Left ventricle myocardium superior (tissue), 1 donor: ENCODE results near the gene FAM219A. TPM values are rescaled to one million over a fixed set of nuclear protein-coding genes. Genes with fewer than 3 reads are reported as not detected.
"Not testable (repeated sequence)": the region's sequence is repeated elsewhere in the genome, so short reads cannot be mapped to it uniquely, and the experiment has no call there.

Experiments
- ATAC-seq: fragments of 200-7000 bp; cut with Tn5 transposase; one replicate; pipeline ENCODE4 v1.9.1; 2020; ENCODE audit warnings: mild to moderate bottlenecking, moderate library complexity
- DNase-seq: peaks from one replicate; pipeline ENCODE4 v3.0.0-alpha.2; 2020
- intact Hi-C: fragments of 100-400 bp; cut with micrococcal nuclease; formaldehyde crosslinking; loops from one replicate; pipeline ENCODE4 v1.11.0; 2022
- total RNA-seq: library from RNA; stranded (reverse); fragmentation: NEBNext Ultra II Directional; extraction: Animal tissue kit (Norgen Biotek cat#: 25700); gene quantifications from one replicate; pipeline ENCODE4 v1.2.1, GENCODE V29; 2021
- donor health status: DM: no; HTN: yes; CAD: no; lungs with severe emphysema.

FAM219A gene
- total RNA-seq, 1 donor from 2014 or later = 19.7 TPM

- intact Hi-C loops = no loop called here
These were observed 3.8 kb downstream of the FAM219A start for GRCh38 chr9:34454571-34455065.

GRCh38 chr9:34452568-34452967 is 5.8 kb downstream of the FAM219A start:
- no peak for ATAC-seq
- DNase-seq = no peak
- intact Hi-C loops = no loop called here

More at GRCh38 chr9:34454571-34455065, 3.8 kb downstream of the FAM219A start:
- DNase-seq = peak; percentile 46
- ATAC-seq = no peak

- ATAC-seq (no peak), DNase-seq (no peak)
- intact Hi-C loops = no loop called here
These were observed 6.8 kb downstream of the FAM219A start for GRCh38 chr9:34451545-34451944.

- DNase-seq (no peak), ATAC-seq (peak; percentile 72)
- intact Hi-C loops = no loop called here
These were observed 7.2 kb downstream of the FAM219A start for GRCh38 chr9:34451135-34451534.

GRCh38 chr9:34450644-34451043 is 7.7 kb downstream of the FAM219A start:
- intact Hi-C loops = no loop called here
- DNase-seq = no peak
- ATAC-seq = no peak

- ATAC-seq = no peak
These were observed 11.4 kb downstream of the FAM219A start for GRCh38 chr9:34446951-34447350.

GRCh38 chr9:34446468-34446891 is 11.9 kb downstream of the FAM219A start:
- intact Hi-C loops = no loop called here
- DNase-seq (no peak), ATAC-seq (peak; percentile 72)

More at GRCh38 chr9:34446951-34447350, 11.4 kb downstream of the FAM219A start:
- intact Hi-C loops = no loop called here
- DNase-seq = no peak

- DNase-seq (no peak), ATAC-seq (no peak)
- intact Hi-C loops = no loop called here
These were observed 14.4 kb downstream of the FAM219A start for GRCh38 chr9:34443976-34444375.

- intact Hi-C loops = no loop called here
- ATAC-seq (no peak), DNase-seq (no peak)
These were observed 14.8 kb downstream of the FAM219A start for GRCh38 chr9:34443533-34443932.

- DNase-seq (no peak), ATAC-seq (no peak)
- intact Hi-C loops = no loop called here
These were observed 15.6 kb downstream of the FAM219A start for GRCh38 chr9:34442770-34443169.

- ATAC-seq = no peak
- DNase-seq = no peak
- intact Hi-C loops = no loop called here
These were observed 18.4 kb downstream of the FAM219A start for GRCh38 chr9:34440017-34440416.

- DNase-seq, ATAC-seq: not testable (repeated sequence)
- intact Hi-C loops = loop anchor here (5.0 kb wide), 1 partner anchor 64 kb away; no protein-coding TSS in a partner anchor
These were observed 19.9 kb downstream of the FAM219A start for GRCh38 chr9:34438465-34438864.

GRCh38 chr9:34437926-34438307 is 20.5 kb downstream of the FAM219A start:
- not testable (repeated sequence) for DNase-seq, ATAC-seq
- intact Hi-C loops = loop anchor here (5.0 kb wide), 1 partner anchor 64 kb away; no protein-coding TSS in a partner anchor

GRCh38 chr9:34437006-34437925 is 21.1 kb downstream of the FAM219A start:
- ATAC-seq = peak; percentile 87
- DNase-seq = no peak
- intact Hi-C loops = loop anchor here (5.0 kb wide), 1 partner anchor 65 kb away; no protein-coding TSS in a partner anchor

GRCh38 chr9:34431667-34432066 is 26.7 kb downstream of the FAM219A start:
- DNase-seq (no peak), ATAC-seq (no peak)
- intact Hi-C loops = no loop called here

- intact Hi-C loops = no loop called here
- DNase-seq = peak; percentile 90
- peak; percentile 97 for ATAC-seq
These were observed 27.4 kb downstream of the FAM219A start for GRCh38 chr9:34430843-34431437.

GRCh38 chr9:34428325-34428958 is 29.9 kb downstream of the FAM219A start:
- intact Hi-C loops = no loop called here
- no peak for ATAC-seq

GRCh38 chr9:34426347-34427074 is 31.9 kb downstream of the FAM219A start:
- DNase-seq (no peak), ATAC-seq (no peak)
- intact Hi-C loops = no loop called here

More at GRCh38 chr9:34428325-34428958, 29.9 kb downstream of the FAM219A start:
- DNase-seq = no peak
